Endothelial cell (in vitro differentiated cells): Measurements from ENCODE around the gene SPATS2. TPM values are rescaled to one million over a fixed set of nuclear protein-coding genes. Genes with fewer than 3 reads are reported as not detected.

Source experiments
- DNase-seq: peaks from one replicate; pipeline ENCODE4 v3.0.0; 2021; ENCODE audit warnings: low spot score
- H3K27ac Mint-ChIP-seq: one replicate; pipeline ENCODE4 v1.8.0; 2021; ENCODE audit warnings: mixed read lengths, inconsistent platforms; ENCODE audit not compliant: unreplicated experiment
- H3K27me3 Mint-ChIP-seq: one replicate; pipeline ENCODE4 v1.8.0; 2021; ENCODE audit warnings: mild to moderate bottlenecking, moderate library complexity, mixed read lengths, inconsistent platforms; ENCODE audit not compliant: unreplicated experiment
- H3K36me3 Mint-ChIP-seq: one replicate; pipeline ENCODE4 v1.8.0; 2021; ENCODE audit warnings: mild to moderate bottlenecking, low read depth, mixed read lengths, inconsistent platforms; ENCODE audit not compliant: unreplicated experiment
- H3K4me1 Mint-ChIP-seq: one replicate; pipeline ENCODE4 v1.8.0; 2021; ENCODE audit warnings: mild to moderate bottlenecking, mixed read lengths, inconsistent platforms; ENCODE audit not compliant: unreplicated experiment
- H3K4me3 Mint-ChIP-seq: one replicate; pipeline ENCODE4 v1.8.0; 2021; ENCODE audit warnings: mild to moderate bottlenecking, mixed read lengths, inconsistent platforms; ENCODE audit not compliant: unreplicated experiment
- H3K9me3 Mint-ChIP-seq: one replicate; pipeline ENCODE4 v1.8.0; 2021; ENCODE audit warnings: mixed read lengths, inconsistent platforms; ENCODE audit not compliant: unreplicated experiment
- total RNA-seq: library from RNA; stranded (reverse); fragmentation: NEBNext Ultra II Directional; extraction: Animal tissue kit (Norgen Biotek cat#: 25700); gene quantifications from one replicate; pipeline ENCODE4 v1.2.1, GENCODE V29; 2021; ENCODE audit not compliant: unreplicated experiment
- TF ChIP-seq, protein P1 (sequence below): fragments of 200-600 bp; sonication (generic); IDR thresholded peaks from one replicate; pipeline ENCODE4 v1.5.0; 2021; ENCODE audit warnings: antibody characterized with exemption; ENCODE audit not compliant: unreplicated experiment

SPATS2 gene
- total RNA-seq, 1 donor from 2014 or later, result 37.3 TPM

DNA sequence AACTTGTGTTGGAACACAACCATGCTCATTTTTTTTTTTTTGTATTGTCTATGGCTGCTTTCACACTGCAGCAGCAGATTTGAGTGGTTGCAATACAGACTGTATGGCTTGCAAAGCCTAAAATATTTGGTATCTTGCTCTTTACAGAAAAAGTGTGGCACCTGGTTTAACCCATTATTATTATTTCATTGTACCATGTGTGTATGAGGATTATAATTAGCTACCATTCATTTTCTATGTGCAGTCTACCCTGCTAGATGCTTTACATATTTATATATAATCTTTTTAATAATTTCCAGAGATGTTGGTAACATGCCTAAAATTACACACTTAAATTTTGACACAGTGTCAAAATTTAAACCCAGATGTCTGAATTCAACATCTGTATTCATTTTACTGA, 37.7 kb downstream of the SPATS2 start:
- no peak for DNase-seq
- Mint-ChIP-seq H3K4me3 (no peak overlapping the region), H3K4me1 (peaks cover 27% of the 10 kb centered on the region), H3K27ac (no peak overlapping the region), H3K9me3 (no peaks in the 10 kb centered on the region), H3K36me3 (no peaks in the 10 kb centered on the region), H3K27me3 (peaks cover 4% of the 10 kb centered on the region)
- TF ChIP-seq, protein P1, sequence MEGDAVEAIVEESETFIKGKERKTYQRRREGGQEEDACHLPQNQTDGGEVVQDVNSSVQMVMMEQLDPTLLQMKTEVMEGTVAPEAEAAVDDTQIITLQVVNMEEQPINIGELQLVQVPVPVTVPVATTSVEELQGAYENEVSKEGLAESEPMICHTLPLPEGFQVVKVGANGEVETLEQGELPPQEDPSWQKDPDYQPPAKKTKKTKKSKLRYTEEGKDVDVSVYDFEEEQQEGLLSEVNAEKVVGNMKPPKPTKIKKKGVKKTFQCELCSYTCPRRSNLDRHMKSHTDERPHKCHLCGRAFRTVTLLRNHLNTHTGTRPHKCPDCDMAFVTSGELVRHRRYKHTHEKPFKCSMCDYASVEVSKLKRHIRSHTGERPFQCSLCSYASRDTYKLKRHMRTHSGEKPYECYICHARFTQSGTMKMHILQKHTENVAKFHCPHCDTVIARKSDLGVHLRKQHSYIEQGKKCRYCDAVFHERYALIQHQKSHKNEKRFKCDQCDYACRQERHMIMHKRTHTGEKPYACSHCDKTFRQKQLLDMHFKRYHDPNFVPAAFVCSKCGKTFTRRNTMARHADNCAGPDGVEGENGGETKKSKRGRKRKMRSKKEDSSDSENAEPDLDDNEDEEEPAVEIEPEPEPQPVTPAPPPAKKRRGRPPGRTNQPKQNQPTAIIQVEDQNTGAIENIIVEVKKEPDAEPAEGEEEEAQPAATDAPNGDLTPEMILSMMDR, result no peak

- H3K36me3 Mint-ChIP-seq, result no peaks in the 10 kb centered on the region
- no peak overlapping the region for H3K27ac Mint-ChIP-seq
- TF ChIP-seq, protein P1, result no peak
- H3K9me3 Mint-ChIP-seq, result no peaks in the 10 kb centered on the region
- no peak overlapping the region for H3K4me3 Mint-ChIP-seq
- DNase-seq, result no peak
- H3K4me1 Mint-ChIP-seq, result peaks cover 3% of the 10 kb centered on the region
- no peaks in the 10 kb centered on the region for H3K27me3 Mint-ChIP-seq
These were observed 43.6 kb downstream of the SPATS2 start for GRCh38 chr12:49410818-49411217.

- TF ChIP-seq, protein P1, result no peak
- H3K9me3 Mint-ChIP-seq, result no peaks in the 10 kb centered on the region
- H3K4me3 Mint-ChIP-seq, result no peak overlapping the region
- H3K4me1 Mint-ChIP-seq, result no peaks in the 10 kb centered on the region
- no peak overlapping the region for H3K27ac Mint-ChIP-seq
- no peaks in the 10 kb centered on the region for H3K27me3 Mint-ChIP-seq
- no peaks in the 10 kb centered on the region for H3K36me3 Mint-ChIP-seq
- no peak for DNase-seq
These were observed 45.7 kb downstream of the SPATS2 start for GRCh38 chr12:49413010-49413409.

DNA sequence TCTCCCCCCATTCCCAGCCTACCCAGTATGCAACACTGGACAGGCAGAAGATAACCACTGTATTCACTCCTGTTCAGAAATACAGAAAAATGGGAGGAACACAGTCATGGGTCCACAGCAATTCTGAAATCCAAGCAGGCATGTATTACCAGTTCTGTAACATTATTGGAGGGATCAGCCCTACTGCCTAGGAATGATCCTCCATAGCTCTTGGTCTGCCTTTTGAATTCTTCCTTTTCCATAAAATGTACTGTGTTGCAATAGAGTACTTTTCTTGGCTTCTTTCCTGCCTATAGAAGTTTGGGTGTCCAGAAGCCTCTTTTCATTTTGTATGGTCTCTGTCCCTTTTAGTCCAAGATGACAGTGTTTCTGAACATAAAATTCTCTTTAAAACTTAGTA, 46.5 kb downstream of the SPATS2 start:
- no peak overlapping the region for H3K27ac Mint-ChIP-seq
- TF ChIP-seq, protein P1, result no peak
- H3K9me3 Mint-ChIP-seq, result no peaks in the 10 kb centered on the region

GRCh38 chr12:49414364-49414763, 47.1 kb downstream of the SPATS2 start:
- no peak for DNase-seq
- Mint-ChIP-seq H3K9me3 (no peaks in the 10 kb centered on the region), H3K27ac (no peak overlapping the region), H3K4me3 (no peak overlapping the region), H3K27me3 (no peaks in the 10 kb centered on the region), H3K4me1 (no peaks in the 10 kb centered on the region), H3K36me3 (no peaks in the 10 kb centered on the region)
- TF ChIP-seq, protein P1, result no peak

More for the DNA sequence above, 46.5 kb downstream of the SPATS2 start:
- no peak for DNase-seq
- Mint-ChIP-seq H3K36me3 (no peaks in the 10 kb centered on the region), H3K4me1 (no peaks in the 10 kb centered on the region), H3K4me3 (no peak overlapping the region), H3K27me3 (no peaks in the 10 kb centered on the region)
